Gastroesophageal sphincter (tissue), 2 donors: ENCODE results near the gene VPS45.

Source experiments
- POLR2A ChIP-seq, 2 donors: fragments of 450-650 bp; IDR thresholded peaks; one replicate each; pipeline ENCODE4 v1.6.1; 2017; ENCODE audit warnings: antibody characterized with exemption in 2 of 2, mild to moderate bottlenecking in 2 of 2, moderate library complexity in 1 of 2
- POLR2AphosphoS5 ChIP-seq: sonication (generic); formaldehyde crosslinking; IDR thresholded peaks from one replicate; pipeline ENCODE4 v1.6.1; 2017; ENCODE audit warnings: antibody characterized with exemption

DNA sequence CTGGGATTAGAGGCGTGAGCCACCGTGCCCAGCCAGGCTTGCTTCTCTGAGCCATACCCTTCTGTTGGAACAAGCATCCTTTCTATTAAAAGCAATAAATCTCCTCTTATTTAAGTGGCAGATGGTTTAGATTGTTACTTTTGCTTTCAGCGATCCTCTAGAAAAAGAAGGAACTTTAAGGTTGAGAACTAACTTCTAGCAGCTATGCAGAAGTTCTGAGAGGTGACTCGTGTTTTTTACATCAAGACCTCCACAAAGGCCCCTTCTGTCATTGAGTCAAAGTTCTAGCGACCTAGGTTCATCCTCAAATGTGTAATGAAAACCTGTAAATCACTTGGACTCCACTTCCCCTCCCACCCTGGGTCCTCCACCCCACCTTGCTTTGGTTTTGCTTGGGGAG lies 112.9 kb downstream of the VPS45 start:
- TF ChIP-seq POLR2A (IDR thresholded peaks at IDR 0.05) (no peak), POLR2AphosphoS5 (no peak)
